SK-N-SH (cell line): ENCODE measurements around the gene ZNG1A.
"Not testable (repeated sequence)": the region's sequence is repeated elsewhere in the genome, so short reads cannot be mapped to it uniquely, and the experiment has no call there.

ENCODE experiments used
- EP300 ChIP-seq, 2 experiments: IDR thresholded peaks; 2 replicates each; pipeline versions ENCODE4 v1.4.0 to v1.6.1; 2012; ENCODE audit warnings: borderline replicate concordance in 1 of 2, low read depth in 1 of 2, low read length in 1 of 2
- MEF2A ChIP-seq: IDR thresholded peaks from 2 replicates; pipeline ENCODE4 v1.4.0; 2012; ENCODE audit warnings: low read depth, borderline replicate concordance
- NFIC ChIP-seq: IDR thresholded peaks from 2 replicates; pipeline ENCODE4 v1.4.0; 2012; ENCODE audit warnings: borderline replicate concordance
- TF ChIP-seq, protein P1 (sequence below): fragments of 200-600 bp; sonication (generic); IDR thresholded peaks from 2 replicates; pipeline ENCODE4 v1.6.1; 2017; ENCODE audit warnings: antibody characterized with exemption, mild to moderate bottlenecking, moderate library complexity

DNA sequence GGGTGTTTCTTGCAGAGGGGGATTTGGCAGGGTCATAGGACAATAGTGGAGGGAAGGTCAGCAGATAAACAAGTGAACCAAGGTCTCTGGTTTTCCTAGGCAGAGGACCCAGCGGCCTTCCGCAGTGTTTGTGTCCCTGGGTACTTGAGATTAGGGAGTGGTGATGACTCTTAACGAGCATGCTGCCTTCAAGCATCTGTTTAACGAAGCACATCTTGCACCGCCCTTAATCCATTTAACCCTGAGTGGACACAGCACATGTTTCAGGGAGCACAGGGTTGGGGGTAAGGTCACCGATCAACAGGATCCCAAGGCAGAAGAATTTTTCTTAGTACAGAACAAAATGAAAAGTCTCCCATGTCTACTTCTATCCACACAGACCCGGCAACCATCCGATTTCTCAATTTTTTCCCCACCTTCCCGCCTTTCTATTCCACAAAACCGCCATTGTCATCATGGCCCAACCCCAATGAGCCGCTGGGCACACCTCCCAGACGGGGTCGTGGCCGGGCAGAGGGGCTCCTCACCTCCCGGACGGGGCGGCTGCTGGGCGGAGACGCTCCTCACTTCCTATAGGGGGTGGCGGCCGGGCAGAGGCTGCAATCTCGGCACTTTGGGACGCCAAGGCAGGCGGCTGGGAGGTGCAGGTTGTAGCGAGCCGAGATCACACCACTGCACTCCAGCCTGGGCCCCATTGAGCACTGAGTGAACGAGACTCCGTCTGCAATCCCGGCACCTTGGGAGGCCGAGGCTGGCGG is 95.7 kb downstream of the ZNG1A start:
- not testable (repeated sequence) for TF ChIP-seq EP300 (IDR thresholded peaks at IDR 0.05; ENCODE audit: borderline replicate concordance in 1 of 2, low read depth in 1 of 2, low read length in 1 of 2); NFIC; MEF2A
- TF ChIP-seq, protein P1, sequence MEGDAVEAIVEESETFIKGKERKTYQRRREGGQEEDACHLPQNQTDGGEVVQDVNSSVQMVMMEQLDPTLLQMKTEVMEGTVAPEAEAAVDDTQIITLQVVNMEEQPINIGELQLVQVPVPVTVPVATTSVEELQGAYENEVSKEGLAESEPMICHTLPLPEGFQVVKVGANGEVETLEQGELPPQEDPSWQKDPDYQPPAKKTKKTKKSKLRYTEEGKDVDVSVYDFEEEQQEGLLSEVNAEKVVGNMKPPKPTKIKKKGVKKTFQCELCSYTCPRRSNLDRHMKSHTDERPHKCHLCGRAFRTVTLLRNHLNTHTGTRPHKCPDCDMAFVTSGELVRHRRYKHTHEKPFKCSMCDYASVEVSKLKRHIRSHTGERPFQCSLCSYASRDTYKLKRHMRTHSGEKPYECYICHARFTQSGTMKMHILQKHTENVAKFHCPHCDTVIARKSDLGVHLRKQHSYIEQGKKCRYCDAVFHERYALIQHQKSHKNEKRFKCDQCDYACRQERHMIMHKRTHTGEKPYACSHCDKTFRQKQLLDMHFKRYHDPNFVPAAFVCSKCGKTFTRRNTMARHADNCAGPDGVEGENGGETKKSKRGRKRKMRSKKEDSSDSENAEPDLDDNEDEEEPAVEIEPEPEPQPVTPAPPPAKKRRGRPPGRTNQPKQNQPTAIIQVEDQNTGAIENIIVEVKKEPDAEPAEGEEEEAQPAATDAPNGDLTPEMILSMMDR, result not testable (repeated sequence)
